SK-N-SH treated with all-trans-retinoic acid at 6 μM for 48 hours (cell line): ENCODE data around the gene CPLANE2.

Source experiments
- ATAC-seq: fragments of 200-7000 bp; cut with Tn5 transposase; 3 replicates; pipeline ENCODE4 v1.9.1; 2020; ENCODE audit warnings: mild to moderate bottlenecking, moderate library complexity
- ARNTL ChIP-seq: fragments of 450-650 bp; formaldehyde crosslinking; IDR thresholded peaks from 2 replicates; pipeline ENCODE4 v1.5.0; 2020; ENCODE audit warnings: low read depth, mild to moderate bottlenecking, moderate library complexity, borderline replicate concordance
- BACH2 ChIP-seq: fragments of 250-450 bp; sonication (Bioruptor Pico); IDR thresholded peaks from 2 replicates; pipeline ENCODE4 v1.9.0; 2021; ENCODE audit warnings: mild to moderate bottlenecking, borderline replicate concordance
- CREB5 ChIP-seq: fragments of 250-450 bp; sonication (Bioruptor Pico); IDR thresholded peaks from 2 replicates; pipeline ENCODE4 v1.5.1; 2020; ENCODE audit warnings: low read depth, mild to moderate bottlenecking, moderate library complexity
- CSRNP3 ChIP-seq: fragments of 250-450 bp; sonication (Bioruptor Pico); IDR thresholded peaks from 2 replicates; pipeline ENCODE4 v1.5.1; 2021; ENCODE audit warnings: mild to moderate bottlenecking, moderate library complexity
- ESRRG ChIP-seq: fragments of 250-450 bp; sonication (Bioruptor Pico); IDR thresholded peaks from 2 replicates; pipeline ENCODE4 v1.6.1; 2021; ENCODE audit warnings: mild to moderate bottlenecking
- GLIS3 ChIP-seq: fragments of 250-450 bp; sonication (Bioruptor Pico); IDR thresholded peaks from 2 replicates; pipeline ENCODE4 v1.5.0; 2020; ENCODE audit warnings: mild to moderate bottlenecking, moderate library complexity
- ISL1 ChIP-seq: fragments of 250-450 bp; sonication (Bioruptor Pico); IDR thresholded peaks from 2 replicates; pipeline ENCODE4 v2.1.2; 2022; ENCODE audit warnings: mild to moderate bottlenecking, moderate library complexity
- OSR1 ChIP-seq: fragments of 250-450 bp; sonication (Bioruptor Pico); IDR thresholded peaks from 2 replicates; pipeline ENCODE4 v1.8.0; 2022; ENCODE audit warnings: moderate library complexity, mild to moderate bottlenecking, inconsistent platforms
- PATZ1 ChIP-seq: fragments of 250-450 bp; sonication (Bioruptor Pico); IDR thresholded peaks from 2 replicates; pipeline ENCODE4 v1.8.0; 2020; ENCODE audit warnings: mild to moderate bottlenecking, moderate library complexity, borderline replicate concordance
- PPARA ChIP-seq: fragments of 250-450 bp; sonication (Bioruptor Pico); IDR thresholded peaks from 2 replicates; pipeline ENCODE4 v1.5.0; 2020; ENCODE audit warnings: mild to moderate bottlenecking, borderline replicate concordance
- TCF4 ChIP-seq: fragments of 250-450 bp; sonication (Bioruptor Pico); IDR thresholded peaks from 2 replicates; pipeline ENCODE4 v1.8.0; 2021; ENCODE audit warnings: mild to moderate bottlenecking, moderate library complexity, borderline replicate concordance
- TOX ChIP-seq: fragments of 250-450 bp; sonication (Bioruptor Pico); IDR thresholded peaks from 2 replicates; pipeline ENCODE4 v1.8.0; 2021; ENCODE audit warnings: mild to moderate bottlenecking, moderate library complexity, borderline replicate concordance
- ZFP30 ChIP-seq: fragments of 450-650 bp; formaldehyde crosslinking; IDR thresholded peaks from 2 replicates; pipeline ENCODE4 v1.5.0; 2022; ENCODE audit warnings: mild to moderate bottlenecking, moderate library complexity
- ZNF565 ChIP-seq: fragments of 450-650 bp; formaldehyde crosslinking; conservative IDR thresholded peaks from 2 replicates; pipeline ENCODE4 v1.5.0; 2020; ENCODE audit warnings: low read depth, mild to moderate bottlenecking, moderate library complexity
- ZNF70 ChIP-seq: fragments of 450-650 bp; formaldehyde crosslinking; IDR thresholded peaks from 2 replicates; pipeline ENCODE4 v1.5.0; 2020; ENCODE audit warnings: mild to moderate bottlenecking, moderate library complexity
- ZNF8 ChIP-seq: fragments of 450-650 bp; formaldehyde crosslinking; IDR thresholded peaks from 2 replicates; pipeline ENCODE4 v1.5.0; 2020; ENCODE audit warnings: mild to moderate bottlenecking, moderate library complexity

The CPLANE2 gene

GRCh38 chr1:16221499-16221898, 15.5 kb downstream of the CPLANE2 start:
- ATAC-seq: no peak
- no peak for TF ChIP-seq ESRRG (CRISPR knock-in tag)
- TF ChIP-seq CREB5 (CRISPR knock-in tag): no peak
- no peak for TF ChIP-seq BACH2 (CRISPR knock-in tag)
- TF ChIP-seq CSRNP3 (CRISPR knock-in tag): no peak
- TF ChIP-seq ZNF8: no peak
- TF ChIP-seq PATZ1 (CRISPR knock-in tag): no peak
- no peak for TF ChIP-seq ISL1 (CRISPR knock-in tag)
- TF ChIP-seq ZFP30 (CRISPR knock-in tag): no peak
- TF ChIP-seq TCF4 (CRISPR knock-in tag): no peak
- no peak for TF ChIP-seq GLIS3
- TF ChIP-seq OSR1 (CRISPR knock-in tag): no peak
- TF ChIP-seq, all 23 proteins: peak for 0

- no peak for ATAC-seq
- no peak for TF ChIP-seq ZNF565
These were observed 16.9 kb downstream of the CPLANE2 start for GRCh38 chr1:16219968-16220500.

GRCh38 chr1:16218674-16219071, 18.3 kb downstream of the CPLANE2 start:
- no peak for ATAC-seq
- TF ChIP-seq ISL1 (CRISPR knock-in tag) (no peak), ZNF565 (no peak), CREB5 (CRISPR knock-in tag) (no peak), TOX (CRISPR knock-in tag) (no peak), ZFP30 (CRISPR knock-in tag) (no peak), CSRNP3 (CRISPR knock-in tag) (no peak), ARNTL (no peak), GLIS3 (no peak)

GRCh38 chr1:16218014-16218673, 18.8 kb downstream of the CPLANE2 start:
- no peak for TF ChIP-seq ISL1 (CRISPR knock-in tag)
- no peak for TF ChIP-seq PPARA (CRISPR knock-in tag)
- TF ChIP-seq ZNF8: no peak
- ATAC-seq: no peak

- ATAC-seq: peak; percentile 92
- TF ChIP-seq TCF4 (CRISPR knock-in tag): peak; percentile 76
- no peak for TF ChIP-seq ZNF70 (CRISPR knock-in tag)
These were observed 19.8 kb downstream of the CPLANE2 start for GRCh38 chr1:16217061-16217785.
